ENCODE measurements around the gene VSTM2B.
"Not testable (repeated sequence)": the region's sequence is repeated elsewhere in the genome, so short reads cannot be mapped to it uniquely, and the experiment has no call there.

The VSTM2B gene

DNA sequence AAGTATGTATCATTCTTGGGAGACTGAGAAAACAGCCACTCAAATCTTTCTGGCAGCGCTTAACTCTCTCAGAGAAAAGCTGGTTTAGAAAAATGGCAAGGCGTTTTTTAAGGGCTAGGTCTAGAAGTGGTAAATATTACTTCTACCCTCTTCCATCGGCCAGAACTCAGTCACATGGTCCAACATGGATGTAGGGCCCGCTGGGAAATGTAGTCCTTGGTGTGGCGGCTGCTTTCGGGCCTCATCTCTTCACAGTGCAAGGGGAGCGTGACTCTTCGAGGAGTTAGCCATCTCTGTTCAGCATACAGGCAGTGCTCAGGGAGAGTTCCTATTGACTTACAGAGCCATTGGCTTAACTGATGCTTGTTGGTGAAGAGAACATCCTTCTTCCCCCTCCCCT, 6.3 kb downstream of the VSTM2B start:
- no peak for DNase-seq

DNA sequence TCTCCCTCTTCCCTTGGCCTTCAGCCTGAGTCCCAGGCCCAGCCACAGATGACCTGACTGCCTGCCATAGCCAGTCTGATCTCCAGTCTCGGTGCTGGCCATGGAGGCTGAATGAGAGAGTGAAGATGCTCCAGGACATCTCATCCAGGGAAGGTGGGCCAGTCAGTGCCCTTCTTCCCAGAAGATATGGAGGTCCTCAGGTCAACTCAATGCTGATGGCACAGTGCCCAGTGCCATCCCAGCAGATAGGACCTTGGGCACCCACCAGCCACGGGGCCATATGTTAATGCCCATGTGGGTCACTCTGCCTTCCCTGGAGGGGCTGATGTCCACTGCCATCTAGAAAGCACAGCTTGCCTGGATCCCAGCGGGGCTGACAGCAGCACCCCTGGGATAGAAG, 7.2 kb downstream of the VSTM2B start:
- DNase-seq: no peak

DNA sequence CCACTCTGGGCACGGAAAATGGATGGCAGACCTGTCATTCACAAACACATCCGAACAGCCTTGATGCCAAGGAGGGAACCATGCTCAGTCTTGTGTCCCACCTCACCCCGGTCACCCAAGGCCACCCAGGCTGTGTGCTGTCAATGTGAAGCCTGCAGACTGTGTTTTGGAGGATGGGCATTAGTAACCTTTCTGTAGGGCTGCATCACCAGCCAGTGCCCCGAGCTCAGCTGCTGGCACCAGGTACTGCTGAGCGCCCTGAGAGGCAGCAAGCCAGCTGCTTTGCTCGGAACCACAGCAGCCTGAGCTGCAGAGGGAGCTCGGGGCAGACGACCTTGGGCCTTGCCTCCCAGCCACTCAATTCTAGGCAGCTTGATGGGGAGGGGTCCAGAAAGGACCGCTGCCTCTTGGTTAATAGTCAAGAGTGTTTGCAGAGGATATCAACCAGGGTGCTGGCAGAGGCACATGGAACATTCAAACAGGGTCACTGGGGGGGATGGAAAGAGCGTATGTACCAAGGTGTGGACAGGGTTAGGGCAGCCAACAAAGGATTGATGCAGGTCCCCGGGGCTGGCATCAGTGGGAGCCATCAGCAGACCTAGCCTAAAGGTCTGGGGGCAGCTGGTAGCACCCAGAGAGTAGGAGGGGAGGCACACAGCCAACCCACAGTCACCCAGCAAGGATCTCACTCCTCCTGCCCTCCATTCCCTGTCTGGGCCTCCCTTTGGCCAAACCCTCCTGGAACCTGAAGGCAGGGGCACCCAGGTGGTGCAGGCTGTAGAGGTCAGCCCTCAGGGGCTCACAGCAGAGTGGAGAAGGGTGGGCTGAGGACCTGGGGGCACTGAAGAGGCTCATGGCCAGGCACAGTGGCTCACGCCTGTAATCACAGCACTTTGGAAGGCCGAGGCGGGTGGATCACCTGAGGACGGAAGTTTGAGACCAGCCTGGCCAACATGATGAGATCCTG, 8.1 kb downstream of the VSTM2B start:
- no peak for DNase-seq

DNA sequence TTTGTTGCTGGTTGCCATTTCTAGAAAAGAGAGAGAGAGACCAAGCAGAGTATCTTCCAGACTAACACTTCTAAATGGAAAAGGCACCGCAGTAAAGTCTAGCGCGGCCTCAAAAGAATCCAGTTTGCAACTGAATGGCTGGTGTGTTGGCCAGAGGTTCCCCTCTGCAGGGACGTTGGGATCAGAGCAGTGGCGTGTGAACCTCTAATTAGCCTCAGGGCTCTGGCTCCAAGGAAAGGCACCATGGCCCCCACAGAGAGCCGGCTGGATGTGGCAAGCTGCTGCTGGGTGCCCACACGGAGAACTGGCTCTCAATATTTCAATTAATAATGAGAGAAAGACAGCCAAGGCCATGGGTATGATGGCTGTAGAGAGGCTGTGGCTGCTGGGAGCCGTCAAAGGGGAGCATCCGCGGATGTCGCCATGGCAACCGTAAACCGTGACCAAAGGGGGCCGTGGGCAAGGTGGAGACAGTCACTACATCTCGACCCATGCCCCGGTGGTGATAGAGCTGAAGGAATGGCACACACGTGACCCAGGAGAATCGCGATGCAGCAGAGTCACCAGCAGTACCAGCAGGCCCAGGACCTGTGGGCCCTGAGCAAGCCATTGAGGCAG, 9.5 kb downstream of the VSTM2B start:
- no peak for DNase-seq

GRCh38 chr19:29535984-29536508, 10.3 kb downstream of the VSTM2B start:
- no peak for DNase-seq

DNA sequence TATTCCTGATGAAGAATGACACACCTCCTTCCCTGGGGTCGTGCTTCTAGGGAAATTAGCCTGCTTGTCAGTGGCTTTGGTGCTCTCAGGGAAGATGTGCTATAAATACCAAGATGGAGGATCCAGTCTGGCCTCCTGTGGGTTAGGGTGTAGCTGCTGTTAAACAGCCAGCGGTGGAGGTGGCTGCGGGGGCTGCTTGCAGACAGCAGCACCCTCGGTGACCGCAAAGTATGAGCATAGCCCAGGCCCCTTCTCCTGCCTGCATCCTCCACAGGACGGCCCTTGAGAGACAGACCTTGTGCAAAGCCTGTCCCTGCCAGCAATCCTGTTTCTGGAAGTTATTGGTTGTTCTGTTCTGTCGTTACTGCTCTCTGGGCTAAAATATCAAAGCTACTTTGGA, 11.4 kb downstream of the VSTM2B start:
- DNase-seq: no peak

GRCh38 chr19:29537601-29538000, 11.8 kb downstream of the VSTM2B start:
- DNase-seq: no peak

DNA sequence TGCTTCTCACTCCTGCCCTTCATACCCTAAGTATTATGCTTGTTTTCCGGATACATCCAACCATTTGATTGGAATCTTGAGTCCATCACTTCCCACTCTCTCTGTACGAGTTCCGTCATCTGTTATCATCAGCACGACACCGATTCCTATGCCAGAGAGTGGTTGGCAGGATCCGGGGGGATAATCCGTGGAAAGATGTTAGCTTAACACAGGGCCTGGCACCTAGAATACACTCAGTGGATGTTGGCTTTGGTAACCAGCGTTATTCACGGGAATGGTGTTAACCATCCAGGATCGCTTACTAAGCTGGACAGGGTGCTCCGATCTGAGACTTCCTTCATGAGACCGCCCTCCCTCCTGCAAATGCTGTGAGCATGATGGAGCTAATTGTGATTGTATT, 12.4 kb downstream of the VSTM2B start:
- DNase-seq: no peak

DNA sequence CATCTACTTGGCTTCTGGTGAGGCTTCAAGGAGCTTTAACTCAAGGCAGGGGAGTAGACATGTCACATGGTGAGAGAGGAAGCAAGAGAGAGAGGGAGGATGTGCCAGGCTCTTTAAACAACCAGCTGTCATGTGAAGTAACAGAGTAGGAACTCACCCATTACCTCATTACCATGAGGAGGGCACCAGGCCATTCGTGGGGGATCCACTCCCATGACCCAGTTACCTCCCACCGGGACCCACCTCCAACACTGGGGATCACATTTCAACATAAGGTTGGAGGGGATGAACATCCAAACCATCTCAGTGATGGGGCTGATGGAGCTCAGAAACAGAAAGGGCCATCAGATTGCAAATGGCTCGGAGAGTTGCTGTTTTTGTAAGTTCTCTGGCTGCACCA, 12.9 kb downstream of the VSTM2B start:
- DNase-seq: no peak

GRCh38 chr19:29539131-29539530, 13.3 kb downstream of the VSTM2B start:
- no peak for DNase-seq

GRCh38 chr19:29539670-29540069, 13.9 kb downstream of the VSTM2B start:
- DNase-seq: no peak

DNA sequence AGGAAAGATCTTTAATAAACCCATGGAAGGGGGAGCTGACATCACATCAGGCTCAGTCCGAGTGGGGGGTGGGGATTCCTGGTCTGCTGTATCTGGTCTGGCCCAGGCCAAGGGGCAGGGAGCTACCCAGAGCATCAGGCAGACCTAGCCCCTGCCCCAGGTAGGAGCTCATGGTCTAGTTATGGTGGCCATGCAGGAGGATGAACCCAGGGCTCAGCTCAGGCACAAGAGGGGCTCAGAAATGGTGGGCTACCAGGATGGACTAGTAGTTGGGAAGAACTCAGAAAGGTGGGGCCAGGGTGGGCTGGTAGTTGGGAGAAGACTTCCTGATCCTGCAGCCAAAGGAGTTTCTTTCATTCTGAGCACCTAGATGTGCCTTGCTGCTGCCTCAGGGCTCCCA, 14.3 kb downstream of the VSTM2B start:
- no peak for DNase-seq

DNA sequence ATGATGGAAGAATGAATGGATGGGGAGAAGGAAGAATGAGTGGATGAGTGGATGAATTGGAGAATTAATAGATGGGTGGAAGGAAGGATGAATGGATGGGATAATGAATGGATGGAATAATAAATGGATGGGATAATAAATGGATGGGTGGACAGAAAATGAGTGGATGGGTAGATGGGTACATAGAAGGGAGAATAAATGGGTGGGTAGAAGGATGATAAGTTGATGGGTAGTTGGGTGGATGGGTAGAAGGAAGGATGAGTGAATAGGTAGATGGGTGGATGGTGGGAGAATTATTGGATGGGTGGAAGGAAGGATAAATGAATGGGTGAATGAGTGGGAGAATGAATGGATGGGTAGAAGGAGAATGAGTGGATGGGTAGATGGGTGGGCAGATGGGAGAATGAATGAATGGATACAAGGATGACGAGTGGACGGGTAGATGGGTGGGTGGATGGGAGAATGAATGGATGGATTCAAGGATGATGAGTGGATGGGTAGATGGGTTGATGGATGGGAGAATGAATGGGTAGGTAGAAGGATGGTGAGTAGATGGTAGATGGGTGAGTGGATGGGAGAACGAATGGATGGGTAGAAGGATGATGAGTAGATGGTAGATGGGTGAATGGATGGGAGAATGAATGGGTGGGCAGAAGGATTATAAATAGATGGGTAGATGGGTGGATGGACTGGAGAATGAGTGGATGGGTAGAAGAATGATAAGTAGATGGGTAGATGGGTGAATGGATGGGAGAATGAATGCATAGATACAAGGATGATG, 15.9 kb downstream of the VSTM2B start:
- DNase-seq: no peak

DNA sequence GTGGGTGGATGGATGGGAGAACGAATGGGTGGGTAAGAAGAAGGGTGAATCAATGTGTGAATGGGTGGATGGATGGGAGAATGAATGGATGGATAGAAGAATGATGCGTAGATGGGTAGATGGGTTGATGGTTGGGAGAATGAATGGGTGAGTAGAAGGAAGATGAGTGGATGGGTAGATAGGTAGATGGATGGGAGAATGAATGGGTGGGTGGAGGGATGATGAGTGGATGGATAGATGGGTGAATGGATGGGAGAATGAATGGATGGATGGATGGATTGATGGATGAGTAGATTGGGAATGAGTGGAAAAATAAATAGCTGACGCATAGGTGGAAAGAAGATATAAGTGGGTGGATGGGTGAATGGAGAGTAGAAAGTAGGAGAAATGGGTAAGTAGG, 16.5 kb downstream of the VSTM2B start:
- no peak for DNase-seq

GRCh38 chr19:29542776-29543175, 17.0 kb downstream of the VSTM2B start:
- DNase-seq: no peak

GRCh38 chr19:29543381-29543780, 17.6 kb downstream of the VSTM2B start:
- DNase-seq: no peak

DNA sequence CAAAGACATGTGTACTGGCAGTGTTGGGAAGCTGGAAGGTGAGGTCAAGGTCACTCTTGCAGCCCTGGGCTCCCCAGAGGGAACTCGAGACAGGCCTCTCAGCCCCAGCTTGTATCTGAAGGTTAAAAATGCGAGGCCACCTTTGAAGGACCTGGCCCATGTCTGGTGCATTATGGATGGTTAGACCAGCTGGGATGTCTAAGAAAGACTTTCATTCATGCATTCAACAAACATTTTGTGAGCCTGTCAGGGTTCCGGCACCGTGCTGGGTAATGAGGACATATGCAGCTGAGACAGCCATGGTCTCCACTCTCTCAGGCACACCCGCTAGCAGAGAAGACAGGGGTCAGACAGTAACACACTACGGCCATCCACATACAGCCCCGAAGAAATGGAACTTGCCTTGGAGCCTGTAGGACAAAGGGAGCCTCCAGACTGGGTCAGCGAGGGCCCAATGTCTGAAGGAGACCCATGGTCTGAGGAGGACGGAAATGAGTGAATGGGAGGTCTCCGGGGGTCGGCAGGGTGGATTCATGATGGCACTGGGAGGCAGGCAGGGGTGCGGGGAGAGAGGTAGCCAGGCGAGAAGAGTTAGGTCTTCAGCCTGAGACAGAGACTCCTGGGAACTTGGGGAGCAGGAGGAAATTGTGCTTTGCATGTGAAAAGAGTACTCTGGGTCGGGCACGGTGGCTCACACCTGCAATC, 19.0 kb downstream of the VSTM2B start:
- DNase-seq: no peak

- not testable (repeated sequence) for DNase-seq
Measured at GRCh38 chr19:29545447-29545846, 19.7 kb downstream of the VSTM2B start.

- DNase-seq: no peak
Measured at GRCh38 chr19:29545866-29546582, 20.2 kb downstream of the VSTM2B start.

GRCh38 chr19:29546583-29547190, 20.9 kb downstream of the VSTM2B start:
- no peak for DNase-seq

GRCh38 chr19:29547361-29547960, 21.7 kb downstream of the VSTM2B start:
- DNase-seq: no peak
